K562 (cell line): ENCODE data around the gene IGFL1. TPM values are rescaled to one million over a fixed set of nuclear protein-coding genes. Genes with fewer than 3 reads are reported as not detected.

Source experiments
- ATAC-seq: fragments of 200-7000 bp; cut with Tn5 transposase; 3 replicates; pipeline ENCODE4 v1.9.1; 2020; ENCODE audit warnings: moderate library complexity
- BruUV-seq: library from RNA; stranded (reverse); fragments of 400-500 nt; replicated peaks from 2 replicates; lab custom pipeline; 2021; lab: Mats Ljungman, UMichigan
- CTCF ChIA-PET: fragments of 300-600 bp; formaldehyde crosslinking; extraction: SDS; loops from one replicate; lab custom pipeline; 2021; ENCODE audit warnings: low intra/inter-chr PET ratio; lab: Yijun Ruan, JAX
- POLR2A ChIA-PET: fragments of 300-600, 350-650 bp; sonication (Branson Sonifier 250); formaldehyde crosslinking; extraction: SDS; loops from one replicate; lab custom pipeline; 2021; ENCODE audit warnings: antibody characterized with exemption, inconsistent platforms; lab: Yijun Ruan, JAX
- DNase-seq, 4 experiments: peaks; one replicate each; pipeline versions ENCODE4 v3.0.0 to v3.0.0-alpha.2; 2011 to 2018; ENCODE audit warnings: low spot score in 3 of 4, mixed read lengths in 3 of 4; ENCODE audit errors: extremely low read depth in 1 of 4
- FAIRE-seq: peaks from 2 replicates; lab custom pipeline; 2011; peaks lifted over from hg19 to GRCh38; lab: Jason Lieb, UNC
- H2AFZ ChIP-seq: 2 replicates; pipeline ENCODE4 v1.6.0; 2011; ENCODE audit warnings: low read depth, low read length, control low read depth, inconsistent platforms
- H3K27ac ChIP-seq: fragments of 200-600 bp; 3 replicates; pipeline ENCODE4 v1.8.0; 2011; ENCODE audit warnings: low read depth, mild to moderate bottlenecking, control low read depth, inconsistent platforms, low read length, moderate library complexity, mixed read lengths; ENCODE audit errors: extremely low read depth
- H3K27me3 ChIP-seq, 2 experiments: fragments of 300-600 bp in 1 of 2; 2 replicates in 1 of 2; 3 replicates in 1 of 2; pipeline versions ENCODE4 v1.6.0 to v1.8.0; 2011; ENCODE audit warnings: inconsistent platforms in 2 of 2, low read length in 2 of 2, mild to moderate bottlenecking in 1 of 2, mixed read lengths in 1 of 2, moderate library complexity in 1 of 2; ENCODE audit not compliant: control insufficient read depth in 2 of 2, insufficient read depth in 2 of 2
- H3K36me3 ChIP-seq: fragments of 300-600 bp; 3 replicates; pipeline ENCODE4 v1.8.0; 2011; ENCODE audit warnings: mild to moderate bottlenecking, low read length, inconsistent platforms; ENCODE audit not compliant: control insufficient read depth, insufficient read depth
- H3K4me1 ChIP-seq, 2 experiments: fragments of 200-600 bp in 1 of 2; replicated peaks in 1 of 2; 2 replicates in 1 of 2; 3 replicates in 1 of 2; pipeline versions ENCODE4 v1.5.1 to v1.8.0; 2011; ENCODE audit warnings: inconsistent platforms in 2 of 2, low read length in 2 of 2, mild to moderate bottlenecking in 1 of 2, mixed read lengths in 1 of 2, moderate library complexity in 1 of 2; ENCODE audit not compliant: control insufficient read depth in 2 of 2, insufficient read depth in 2 of 2
- H3K4me2 ChIP-seq: 2 replicates; pipeline ENCODE4 v1.6.1; 2011; ENCODE audit warnings: low read length, control low read depth, inconsistent platforms, mixed read lengths; ENCODE audit not compliant: insufficient read depth
- H3K4me3 ChIP-seq: fragments of 200-600 bp; sonication (generic), shearing (Covaris generic); 2 replicates; pipeline ENCODE4 v1.5.1; 2016; ENCODE audit warnings: control low read depth, inconsistent platforms
- H3K79me2 ChIP-seq: fragments of 200-600 bp; 3 replicates; pipeline ENCODE4 v1.8.0; 2011; ENCODE audit warnings: low read length, inconsistent platforms; ENCODE audit not compliant: control insufficient read depth, insufficient read depth
- H3K9ac ChIP-seq, 2 experiments: 2 replicates each; pipeline versions ENCODE4 v1.6.0 to v1.6.1; 2011; ENCODE audit warnings: low read depth in 2 of 2, low read length in 2 of 2, control low read depth in 1 of 2, inconsistent platforms in 1 of 2, mild to moderate bottlenecking in 1 of 2, mixed read lengths in 1 of 2; ENCODE audit not compliant: insufficient read depth in 1 of 2
- H3K9me1 ChIP-seq: one replicate; pipeline ENCODE4 v1.6.0; 2011; ENCODE audit warnings: inconsistent platforms, mild to moderate bottlenecking, low read length, moderate library complexity; ENCODE audit not compliant: control insufficient read depth, insufficient read depth
- H3K9me3 ChIP-seq: replicated peaks from 2 replicates; pipeline ENCODE4 v1.5.1; 2011; ENCODE audit warnings: low read depth, low read length, inconsistent platforms; ENCODE audit not compliant: control insufficient read depth, insufficient read depth
- H4K20me1 ChIP-seq: replicated peaks from 2 replicates; pipeline ENCODE4 v1.6.1; 2011; ENCODE audit warnings: low read length, inconsistent platforms, mixed read lengths; ENCODE audit not compliant: control insufficient read depth, insufficient read depth
- ARID3B ChIP-seq: fragments of 250-450 bp; sonication (Bioruptor Pico); IDR thresholded peaks from 2 replicates; pipeline ENCODE4 v1.4.0; 2020; ENCODE audit warnings: borderline replicate concordance
- ETS2 ChIP-seq: IDR thresholded peaks from 2 replicates; pipeline ENCODE4 v1.6.1; 2016; ENCODE audit warnings: borderline replicate concordance, missing genetic modification characterization, mild to moderate bottlenecking, moderate library complexity, missing compliant biosample characterization; ENCODE audit not compliant: poor library complexity, severe bottlenecking
- ETV1 ChIP-seq: fragments of 450-650 bp; conservative IDR thresholded peaks from 2 replicates; pipeline ENCODE4 v1.6.1; 2016; ENCODE audit warnings: missing genetic modification characterization, control low read depth, low read depth, missing compliant biosample characterization
- HNRNPUL1 ChIP-seq: fragments of 200-400 bp; formaldehyde crosslinking; IDR thresholded peaks from 2 replicates; pipeline ENCODE4 v1.6.1; 2017; ENCODE audit warnings: low read length
- HOMEZ ChIP-seq: fragments of 250-450 bp; sonication (Bioruptor Pico); IDR thresholded peaks from 2 replicates; pipeline ENCODE4 v1.4.0; 2020; ENCODE audit warnings: mild to moderate bottlenecking, moderate library complexity
- JUND ChIP-seq, 2 experiments: IDR thresholded peaks; 2 replicates in 1 of 2; 3 replicates in 1 of 2; pipeline ENCODE4 v1.6.1; 2011; ENCODE audit warnings: borderline replicate concordance in 2 of 2, low read depth in 2 of 2, low read length in 2 of 2, improper control_type of control experiment in 1 of 2, missing biosample characterization in 1 of 2, missing genetic modification characterization in 1 of 2, missing genetic modification reagents in 1 of 2
- KDM5B ChIP-seq: fragments of 200-600 bp; sonication (generic); IDR thresholded peaks from 2 replicates; pipeline ENCODE4 v1.6.1; 2012; ENCODE audit warnings: low read depth, mild to moderate bottlenecking, moderate library complexity, low read length, control low read depth, inconsistent platforms; ENCODE audit not compliant: insufficient replicate concordance
- NEUROD1 ChIP-seq: fragments of 150-350 bp; IDR thresholded peaks from 2 replicates; pipeline ENCODE4 v1.6.1; 2014; ENCODE audit warnings: borderline replicate concordance, low read length, low read depth; ENCODE audit not compliant: partially characterized antibody
- PRMT5 ChIP-seq: sonication (generic); formaldehyde crosslinking; IDR thresholded peaks from 2 replicates; pipeline ENCODE4 v1.5.0; 2020; ENCODE audit warnings: missing genetic modification reagents
- SMAD2 ChIP-seq: fragments of 150-350 bp; IDR thresholded peaks from 2 replicates; pipeline ENCODE4 v1.6.1; 2014; ENCODE audit warnings: low read depth, mild to moderate bottlenecking, low read length
- SNRNP70 ChIP-seq: fragments of 200-400 bp; formaldehyde crosslinking; optimal IDR thresholded peaks from 2 replicates; pipeline ENCODE3; 2017; ENCODE audit warnings: low read depth, low read length
- STAG1 ChIP-seq: sonication (generic); formaldehyde crosslinking; IDR thresholded peaks from 2 replicates; pipeline ENCODE4 v1.5.0; 2020; ENCODE audit warnings: missing genetic modification reagents, borderline replicate concordance
- XRCC3 ChIP-seq: fragments of 450-650 bp; IDR thresholded peaks from 2 replicates; pipeline ENCODE4 v1.6.1; 2017; ENCODE audit warnings: mild to moderate bottlenecking, moderate library complexity
- ZNF121 ChIP-seq: sonication (generic); formaldehyde crosslinking; conservative IDR thresholded peaks from 2 replicates; pipeline ENCODE4 v1.8.0; 2022; ENCODE audit warnings: missing genetic modification reagents
- ZNF239 ChIP-seq: fragments of 250-450 bp; sonication (Bioruptor Pico); IDR thresholded peaks from 2 replicates; pipeline ENCODE4 v1.4.0; 2020; ENCODE audit warnings: mild to moderate bottlenecking
- ZNF280A ChIP-seq: fragments of 450-650 bp; IDR thresholded peaks from 2 replicates; pipeline ENCODE4 v1.6.1; 2018; ENCODE audit warnings: mild to moderate bottlenecking, low read depth; ENCODE audit not compliant: partially characterized antibody
- ZNF445 ChIP-seq: fragments of 250-450 bp; sonication (Bioruptor Pico); IDR thresholded peaks from 2 replicates; pipeline ENCODE4 v1.4.0; 2020; ENCODE audit warnings: low read depth, mild to moderate bottlenecking, moderate library complexity
- ZNF584 ChIP-seq: fragments of 200-800 bp; sonication (Bioruptor generic); IDR thresholded peaks from 2 replicates; pipeline ENCODE4 v1.6.1; 2016; ENCODE audit warnings: low read depth, mild to moderate bottlenecking, missing genetic modification characterization, missing compliant biosample characterization
- ZNF830 ChIP-seq: fragments of 250-450 bp; sonication (Bioruptor Pico); IDR thresholded peaks from 2 replicates; pipeline ENCODE4 v1.5.0; 2021; ENCODE audit warnings: mild to moderate bottlenecking
- WGBS: fragments of 100-300 bp; shearing (Covaris generic); methylation state at CpG from one replicate; pipeline ENCODE4 v1.1.6; 2016; ENCODE audit warnings: low coverage, mixed read lengths; ENCODE audit not compliant: insufficient coverage; ENCODE audit errors: missing lambda C conversion rate; 5-methylcytosine and 5-hydroxymethylcytosine counted together
- in situ Hi-C: fragments of 300-500 bp; cut with MboI; formaldehyde crosslinking; loops from 4 replicates; pipeline ENCODE4 v1.15.0; 2018; ENCODE audit warnings: inconsistent platforms, mixed read lengths
- intact Hi-C: fragments of 100-400 bp; cut with micrococcal nuclease; formaldehyde crosslinking; loops from 2 replicates; pipeline ENCODE4 v1.14.2; 2022
- polyA plus RNA-seq, 8 experiments: library from polyadenylated mRNA; depleted of rRNA in 4 of 8; stranded (reverse) in 5 of 8; unstranded in 3 of 8; fragments of >200 nt; fragmentation: Nextera tagmentation in 2 of 8; fragmentation: Illumina TruSeq in 1 of 8; extraction: Ambion mirVana in 2 of 8; extraction: Trizol in 1 of 8; gene quantifications; 2 replicates each; pipeline versions ENCODE4 v1.2.1 to v1.2.3, GENCODE V29; 2011 to 2014; ENCODE audit warnings: inconsistent platforms in 1 of 8, missing spikeins in 1 of 8
- total RNA-seq, 7 experiments: library from RNA; depleted of rRNA in 6 of 7; stranded (reverse); fragments of >200 nt in 6 of 7; fragmentation: Illumina TruSeq in 2 of 7; extraction: Trizol in 2 of 7; gene quantifications; 2 replicates each; pipeline versions ENCODE4 v1.2.1 to v1.2.3, GENCODE V29; 2011 to 2021; ENCODE audit warnings: low replicate concordance in 1 of 7

The IGFL1 gene
- total and polyA plus RNA-seq, 9 of the 15 experiments (the other 6 are each of a cell fraction or from before 2014, with no cell fraction given): not detected

GRCh38 chr19:46191356-46191755, 38.2 kb upstream of the IGFL1 start:
- intact Hi-C loops: no loop called here
- FAIRE-seq: no peak
- H4K20me1 ChIP-seq: no peaks in the 10 kb centered on the region
- no peak overlapping the region for H3K27ac ChIP-seq
- ChIA-PET POLR2A (interaction anchor here (0.7 kb wide), 1 partner anchor 500 kb away, joined by 4 read pairs; no protein-coding TSS in a partner anchor), CTCF (no interaction called here)
- H3K27me3 ChIP-seq: peaks cover 5 to 26% of the 10 kb centered on the region in 2 experiments; a peak in 4 of 5 replicates
- no TSS peak for BruUV-seq
- no peaks in the 10 kb centered on the region for H3K9me1 ChIP-seq
- H3K36me3 ChIP-seq: no peaks in the 10 kb centered on the region
- in situ Hi-C loops: no loop called here
- H3K4me1 ChIP-seq: peaks cover 6 to 7% of the 10 kb centered on the region in 2 experiments
- H3K9me3 ChIP-seq: no peaks in the 10 kb centered on the region
- DNase-seq: no peak
- H3K9ac ChIP-seq: no peak overlapping the region
- no peak overlapping the region for H3K4me2 ChIP-seq
- H3K4me3 ChIP-seq: no peak overlapping the region
- 48% methylated on average over 4 of the region's 4 CpGs for WGBS
- no peaks in the 10 kb centered on the region for H3K79me2 ChIP-seq
- ATAC-seq: no peak
- H2AFZ ChIP-seq: no peak overlapping the region
- TF ChIP-seq SNRNP70: no peak
- TF ChIP-seq HOMEZ (CRISPR knock-in tag): no peak
- TF ChIP-seq ETV1 (tag): no peak
- TF ChIP-seq SMAD2: no peak
- TF ChIP-seq HNRNPUL1: no peak
- no peak for TF ChIP-seq XRCC3
- no peak for TF ChIP-seq STAG1 (CRISPR knock-in tag)
- no peak for TF ChIP-seq JUND (IDR thresholded peaks at IDR 0.05; ENCODE audit: borderline replicate concordance, low read depth, low read length)
- TF ChIP-seq JUND (tag; IDR thresholded peaks at IDR 0.05; ENCODE audit: borderline replicate concordance, low read depth, low read length): no peak
- TF ChIP-seq PRMT5: no peak
- TF ChIP-seq ZNF121: no peak
- no peak for TF ChIP-seq ZNF239
- TF ChIP-seq ARID3B: no peak
- no peak for TF ChIP-seq ZNF280A
- TF ChIP-seq KDM5B: peak; percentile 7
- TF ChIP-seq ETS2 (tag): no peak
- no peak for TF ChIP-seq NEUROD1
- peak; percentile 35; the same call in 1 of the 2 replicates for TF ChIP-seq ZNF830
- no peak for TF ChIP-seq ZNF584 (CRISPR knock-in tag)
- no peak for TF ChIP-seq ZNF445 (CRISPR knock-in tag)
